ENCODE results near the gene CYP2E1. TPM values are rescaled to one million over a fixed set of nuclear protein-coding genes. Genes with fewer than 3 reads are reported as not detected.

CYP2E1 gene
- total RNA-seq, result 0.16 and 0.63 TPM in 2 replicates

GRCh38 chr10:133526957-133527588 lies at the start of gene CYP2E1:
CYP2E1 (plus strand) TSS chr10:133527363; CDS start chr10:133527396, 33 bp downstream.

GRCh38 chr10:133565441-133566294 lies 38.5 kb downstream of the CYP2E1 start, which contains the start of gene SYCE1:
SYCE1 (minus strand) TSS chr10:133565583; CDS start chr10:133565529, 54 bp downstream.

Other genes with a start within 250 kb of the CYP2E1 start
- 37.1 and 51.0 TPM in 2 replicates for gene TUBGCP2, start 218.5 kb upstream of the CYP2E1 start, total RNA-seq
- gene ZNF511, start 218.4 kb upstream of the CYP2E1 start, total RNA-seq, result 17.3 and 20.9 TPM in 2 replicates
- not detected in 2 replicates for gene CALY, start 190.5 kb upstream of the CYP2E1 start, total RNA-seq
- gene PRAP1, start 180.0 kb upstream of the CYP2E1 start, total RNA-seq, result not detected in 2 replicates
- gene FUOM, start 169.3 kb upstream of the CYP2E1 start, total RNA-seq, result 13.3 and 18.1 TPM in 2 replicates
- gene ECHS1, start 154.0 kb upstream of the CYP2E1 start, total RNA-seq, result 59.1 and 71.9 TPM in 2 replicates
- 6.0 and 6.9 TPM in 2 replicates for gene PAOX, start 148.1 kb upstream of the CYP2E1 start, total RNA-seq
- 34.6 and 48.5 TPM in 2 replicates for gene MTG1, start 133.2 kb upstream of the CYP2E1 start, total RNA-seq
- gene SPRN, start 102.7 kb upstream of the CYP2E1 start, total RNA-seq, result not detected in 2 replicates
- 0.49 and 1.2 TPM in 2 replicates for gene SCART1, start 73.4 kb upstream of the CYP2E1 start, total RNA-seq
- gene SYCE1, start 38.2 kb downstream of the CYP2E1 start, total RNA-seq, result 0.13 and 0.16 TPM in 2 replicates
- gene FRG2B, start 99.4 kb downstream of the CYP2E1 start, total RNA-seq, result not detected in 2 replicates